T-helper 1 cell treated with Interleukin-12 subunit alpha and Interleukin-12 subunit beta and Interleukin-4 antibody, amounts not matched to agents 30 μg/mL and 1 μg/mL, for 36 hours (primary cell): ENCODE data around the gene CHN1.

Source experiments
- H3K27ac Mint-ChIP-seq: one replicate; pipeline ENCODE4 v1.8.0; 2021; ENCODE audit warnings: mild to moderate bottlenecking, mixed read lengths
- H3K27me3 Mint-ChIP-seq: one replicate; pipeline ENCODE4 v1.8.0; 2021; ENCODE audit warnings: low read depth, mixed read lengths
- H3K36me3 Mint-ChIP-seq: one replicate; pipeline ENCODE4 v1.8.0; 2021; ENCODE audit warnings: low read depth, mixed read lengths
- H3K4me1 Mint-ChIP-seq: one replicate; pipeline ENCODE4 v1.8.0; 2021; ENCODE audit warnings: low read depth, mixed read lengths
- H3K4me3 Mint-ChIP-seq: one replicate; pipeline ENCODE4 v1.8.0; 2021; ENCODE audit warnings: mild to moderate bottlenecking, moderate library complexity, mixed read lengths
- H3K9me3 Mint-ChIP-seq: one replicate; pipeline ENCODE4 v1.8.0; 2021; ENCODE audit warnings: mixed read lengths

The CHN1 gene

DNA sequence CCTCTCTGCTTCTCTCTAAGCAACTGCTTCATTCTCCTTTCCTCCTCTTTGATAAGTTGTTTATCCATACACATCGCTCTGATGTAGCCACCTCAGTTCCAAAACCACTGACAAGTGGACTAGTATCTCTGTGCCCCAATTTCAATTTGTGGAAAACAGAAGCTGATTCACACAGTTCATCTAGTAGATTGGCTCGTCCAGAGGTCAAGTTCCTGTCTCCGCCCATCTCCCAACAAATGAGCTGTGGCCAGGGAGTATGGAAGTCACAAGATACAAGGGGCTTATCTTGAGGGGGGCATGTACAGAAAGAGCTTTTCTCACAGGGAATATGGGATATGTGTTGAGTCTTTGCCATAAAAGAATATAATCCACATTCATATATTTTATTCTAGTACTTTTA, 17.7 kb upstream of the CHN1 start:
- Mint-ChIP-seq H3K27me3 (peaks cover 4% of the 10 kb centered on the region), H3K4me3 (no peak overlapping the region), H3K9me3 (no peaks in the 10 kb centered on the region), H3K4me1 (no peaks in the 10 kb centered on the region), H3K27ac (no peak overlapping the region), H3K36me3 (no peaks in the 10 kb centered on the region)

DNA sequence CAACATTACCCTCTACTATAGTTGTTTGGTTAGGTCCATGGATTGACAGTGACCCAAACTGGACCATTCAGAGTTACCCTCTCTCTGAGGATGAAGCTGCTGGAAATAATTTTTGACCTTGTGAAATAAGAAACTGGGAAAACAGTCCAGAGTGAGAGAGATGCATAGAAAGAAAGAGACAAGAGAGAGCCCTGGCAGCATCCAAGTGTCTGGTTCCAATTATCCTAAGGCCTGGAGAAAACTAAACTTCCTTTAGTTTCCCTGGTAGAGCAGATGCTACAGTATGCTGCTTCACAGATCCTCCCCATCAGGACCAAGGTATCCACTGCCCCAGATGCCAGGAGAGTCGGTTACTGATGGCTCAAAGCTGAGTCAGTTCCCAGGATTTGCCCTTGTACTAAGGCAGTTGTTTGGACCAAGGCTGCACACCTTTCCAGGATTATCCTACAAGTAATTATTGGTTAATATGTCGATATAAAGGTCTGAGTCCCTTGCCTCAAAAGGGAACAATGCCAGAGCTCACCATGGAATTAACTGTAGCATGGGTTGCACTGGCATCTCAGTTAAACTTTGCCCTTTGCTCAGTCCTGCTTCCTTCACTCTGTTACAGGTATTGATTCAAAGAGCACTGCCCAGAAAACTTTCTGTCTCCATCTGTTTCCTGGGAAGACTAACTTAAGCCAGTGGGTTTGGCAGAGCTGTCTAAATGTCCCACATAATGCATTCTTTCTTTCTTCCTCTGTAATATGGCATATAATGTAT, 14.6 kb upstream of the CHN1 start:
- Mint-ChIP-seq H3K27me3 (peaks cover 4% of the 10 kb centered on the region), H3K36me3 (no peaks in the 10 kb centered on the region), H3K9me3 (peaks cover 4% of the 10 kb centered on the region), H3K4me3 (no peak overlapping the region), H3K27ac (no peak overlapping the region), H3K4me1 (no peaks in the 10 kb centered on the region)

DNA sequence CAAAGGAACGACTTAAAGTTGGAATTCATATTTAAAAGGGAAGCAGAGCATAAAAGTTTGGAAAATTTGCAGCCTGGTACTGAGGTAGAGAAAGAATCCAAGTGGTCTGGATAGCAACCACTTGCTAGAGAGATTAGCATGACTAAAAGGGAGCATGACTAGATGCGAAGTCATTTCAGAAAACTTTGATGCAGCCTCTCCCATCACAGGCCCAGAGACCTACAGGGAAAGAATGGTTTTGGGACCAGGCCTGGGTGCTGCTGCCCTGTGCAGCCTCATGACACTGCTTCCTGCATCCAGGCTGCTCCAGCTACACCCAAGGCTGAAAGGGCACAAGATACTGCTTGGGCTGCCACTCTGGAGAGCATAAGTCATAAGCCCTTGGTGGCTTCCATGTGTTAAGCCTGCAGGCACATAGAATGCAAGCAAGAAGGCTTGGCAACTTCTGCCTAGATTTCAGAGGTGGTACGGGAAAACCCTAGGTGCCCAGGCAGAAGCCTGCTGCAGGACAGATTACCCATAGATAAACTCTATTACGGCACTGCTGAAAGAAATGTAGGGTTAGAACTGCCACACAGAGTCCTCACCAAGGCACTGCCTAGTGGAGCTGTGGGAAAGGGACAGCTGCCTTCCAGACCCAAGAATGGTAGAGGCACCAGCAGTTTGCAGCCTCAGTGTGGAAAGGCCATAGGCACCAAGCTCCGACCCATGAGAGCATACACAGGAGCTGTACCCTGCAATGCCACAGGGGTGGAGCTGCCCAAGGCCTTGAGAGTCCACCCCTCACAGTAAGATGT, 12.6 kb upstream of the CHN1 start:
- Mint-ChIP-seq H3K27me3 (peaks cover 4% of the 10 kb centered on the region), H3K4me3 (no peak overlapping the region), H3K27ac (no peak overlapping the region), H3K4me1 (no peaks in the 10 kb centered on the region), H3K36me3 (peaks cover 1% of the 10 kb centered on the region), H3K9me3 (peaks cover 14% of the 10 kb centered on the region)

DNA sequence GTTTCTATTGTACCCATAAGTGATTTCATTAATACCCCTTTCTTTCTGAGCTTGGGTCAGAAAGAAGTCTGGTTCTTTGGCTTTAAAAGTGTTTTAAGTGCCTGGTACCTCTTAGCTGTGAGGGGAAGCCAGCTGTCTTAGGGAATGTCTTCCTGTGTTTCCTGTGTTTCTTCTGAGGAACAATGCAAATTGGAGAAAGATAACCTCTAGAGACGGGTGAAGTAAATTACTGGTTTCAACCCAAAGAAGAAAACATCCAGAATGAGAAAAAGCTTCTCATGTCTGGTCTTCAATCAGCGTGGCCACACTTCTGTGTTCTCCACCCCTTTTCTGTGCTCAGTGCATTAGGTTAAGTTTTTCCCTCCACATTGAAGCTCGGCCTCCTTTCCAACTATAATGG, 10.2 kb upstream of the CHN1 start:
- peaks cover 1% of the 10 kb centered on the region for H3K36me3 Mint-ChIP-seq
- peaks cover 1% of the 10 kb centered on the region for H3K4me1 Mint-ChIP-seq
- H3K27ac Mint-ChIP-seq = no peak overlapping the region
- H3K4me3 Mint-ChIP-seq = no peak overlapping the region
- peaks cover 14% of the 10 kb centered on the region for H3K9me3 Mint-ChIP-seq
- peaks cover 17% of the 10 kb centered on the region for H3K27me3 Mint-ChIP-seq

DNA sequence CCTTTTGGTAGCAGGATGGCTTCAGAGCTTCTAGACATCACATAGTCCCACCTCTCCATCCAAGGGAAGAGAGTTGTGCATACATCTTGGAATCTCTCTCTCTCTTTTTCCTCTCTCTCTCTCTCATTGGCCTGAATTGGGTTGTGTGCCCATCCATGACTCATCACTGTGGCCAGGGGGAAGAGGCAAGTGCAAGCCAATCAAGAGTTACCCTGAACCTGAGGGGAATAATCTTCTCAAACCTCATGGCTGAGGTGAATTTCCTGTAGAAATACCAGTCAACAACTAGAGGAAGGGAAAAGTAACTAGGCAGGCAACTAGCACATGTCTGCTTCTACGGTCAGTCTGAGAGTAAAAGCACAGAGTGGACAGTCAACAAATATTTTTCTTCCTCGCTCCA, 7.3 kb upstream of the CHN1 start:
- Mint-ChIP-seq H3K27me3 (peaks cover 29% of the 10 kb centered on the region), H3K36me3 (peaks cover 1% of the 10 kb centered on the region), H3K9me3 (peaks cover 14% of the 10 kb centered on the region)

DNA sequence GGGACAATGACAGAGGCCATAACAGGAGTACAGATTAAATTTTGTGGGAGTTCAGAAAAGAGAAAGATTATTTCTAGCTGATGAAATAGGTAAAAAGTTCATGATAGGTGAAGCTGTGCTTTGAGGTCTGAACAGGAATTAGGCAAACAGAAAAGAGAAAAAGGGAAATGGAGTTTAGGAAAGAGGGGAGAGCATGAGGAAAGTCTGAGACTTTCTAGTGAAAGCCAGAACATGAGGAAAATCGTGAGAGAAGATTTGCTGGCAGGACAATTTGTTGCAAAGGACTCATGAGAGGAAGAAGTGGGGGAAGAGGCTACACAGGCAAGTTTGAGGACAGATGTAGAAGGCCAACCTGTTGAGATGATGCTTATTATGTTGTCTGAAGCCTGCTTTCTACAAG, 6.3 kb upstream of the CHN1 start:
- Mint-ChIP-seq H3K9me3 (peaks cover 14% of the 10 kb centered on the region), H3K4me1 (peaks cover 1% of the 10 kb centered on the region), H3K36me3 (peaks cover 1% of the 10 kb centered on the region), H3K4me3 (no peak overlapping the region), H3K27ac (no peak overlapping the region), H3K27me3 (peaks cover 39% of the 10 kb centered on the region)

More for the DNA sequence above, 7.3 kb upstream of the CHN1 start:
- Mint-ChIP-seq H3K4me3 (no peak overlapping the region), H3K4me1 (peaks cover 1% of the 10 kb centered on the region), H3K27ac (no peak overlapping the region)

DNA sequence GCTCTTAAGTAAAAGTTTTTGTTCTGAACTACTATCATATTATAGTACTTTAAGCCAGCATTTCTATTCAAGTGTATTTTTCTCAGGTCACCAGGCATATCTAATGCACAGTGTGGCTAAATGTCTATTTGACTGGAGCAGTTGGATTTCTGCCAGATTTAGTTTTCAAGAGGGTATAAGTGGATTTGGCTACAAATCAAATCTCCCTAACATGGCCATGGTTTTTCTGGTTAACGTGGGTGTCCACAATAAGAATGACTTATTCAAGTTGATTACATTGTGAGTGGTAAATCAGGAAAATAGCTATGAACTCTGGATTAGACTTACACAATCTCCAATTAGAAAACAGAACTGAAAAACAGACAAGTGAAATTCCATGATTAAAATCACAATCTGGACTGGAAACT, 5.7 kb upstream of the CHN1 start:
- peaks cover 1% of the 10 kb centered on the region for H3K36me3 Mint-ChIP-seq
- no peak overlapping the region for H3K27ac Mint-ChIP-seq
- H3K9me3 Mint-ChIP-seq = peaks cover 14% of the 10 kb centered on the region
- peaks cover 4% of the 10 kb centered on the region for H3K4me1 Mint-ChIP-seq
- H3K4me3 Mint-ChIP-seq = no peak overlapping the region
- H3K27me3 Mint-ChIP-seq = peaks cover 46% of the 10 kb centered on the region

DNA sequence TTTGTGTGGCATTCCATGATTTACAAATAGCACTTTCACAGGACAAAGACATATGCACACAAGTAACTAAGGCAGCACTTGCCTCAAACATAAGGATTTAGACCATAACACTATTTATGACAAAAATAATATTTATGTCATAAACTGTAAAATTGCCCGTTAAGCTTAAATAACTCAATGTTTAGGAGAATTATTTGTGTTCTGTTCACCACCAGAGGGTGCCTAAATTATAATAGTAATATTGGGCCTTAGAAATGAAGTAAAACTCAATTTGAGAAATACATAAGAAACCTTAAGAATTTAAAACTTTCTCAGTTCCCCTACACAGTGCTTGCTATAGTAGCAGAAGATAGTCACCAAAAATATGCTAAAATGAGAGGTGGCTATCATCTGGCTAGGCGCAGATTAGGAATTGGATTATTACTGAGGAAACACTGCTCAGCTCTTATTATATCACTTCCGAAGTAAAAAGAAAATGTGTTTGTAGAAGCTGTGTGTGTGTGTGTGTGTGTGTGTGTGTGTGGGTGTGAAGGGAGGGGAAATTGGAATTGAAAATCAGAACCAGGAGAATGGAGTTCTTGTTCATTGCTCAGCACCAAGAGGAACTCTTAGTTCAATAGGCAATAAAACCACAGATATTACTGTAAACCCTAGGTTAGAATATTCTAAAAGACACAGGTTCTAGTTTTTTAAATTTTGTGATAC, 4.9 kb upstream of the CHN1 start:
- H3K4me3 Mint-ChIP-seq = no peak overlapping the region
- no peak overlapping the region for H3K27ac Mint-ChIP-seq
- peaks cover 1% of the 10 kb centered on the region for H3K36me3 Mint-ChIP-seq
- H3K9me3 Mint-ChIP-seq = peaks cover 13% of the 10 kb centered on the region
- peaks cover 52% of the 10 kb centered on the region for H3K27me3 Mint-ChIP-seq
- peaks cover 4% of the 10 kb centered on the region for H3K4me1 Mint-ChIP-seq

DNA sequence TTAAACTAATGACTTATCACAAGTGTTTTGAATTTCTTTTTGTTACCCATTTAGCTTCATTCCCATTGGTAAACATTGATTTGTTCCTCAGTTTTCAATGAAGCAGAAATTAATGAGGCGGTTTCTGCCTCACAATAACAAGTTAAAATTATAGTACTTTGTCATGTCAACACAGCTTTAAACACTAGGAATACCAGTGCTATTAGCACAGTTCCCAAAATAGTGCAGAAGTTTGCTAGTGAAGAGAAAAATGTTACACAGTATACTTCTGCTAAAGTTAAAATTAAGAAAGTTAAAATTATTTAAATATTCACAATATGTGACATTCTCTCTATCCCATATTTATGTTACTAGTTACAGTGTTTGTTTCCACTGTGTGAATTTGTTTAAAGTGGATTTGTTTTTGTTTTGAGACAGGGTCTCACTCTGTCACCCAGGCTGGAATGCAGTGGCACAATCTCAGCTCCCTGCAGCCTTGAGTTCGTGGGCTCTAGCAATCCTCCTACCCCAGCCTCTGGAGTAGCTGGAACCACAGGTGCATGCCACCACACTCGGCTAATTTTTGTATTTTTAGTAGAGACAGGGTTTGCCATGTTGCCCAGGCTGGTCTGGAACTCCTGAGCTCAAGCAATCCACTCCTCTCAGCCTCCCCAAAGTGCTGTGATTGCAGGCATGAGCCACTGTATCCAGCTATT, 3.8 kb upstream of the CHN1 start:
- Mint-ChIP-seq H3K36me3 (peaks cover 1% of the 10 kb centered on the region), H3K4me3 (no peak overlapping the region), H3K4me1 (peaks cover 6% of the 10 kb centered on the region), H3K27me3 (peaks cover 58% of the 10 kb centered on the region), H3K9me3 (peaks cover 4% of the 10 kb centered on the region), H3K27ac (no peak overlapping the region)

DNA sequence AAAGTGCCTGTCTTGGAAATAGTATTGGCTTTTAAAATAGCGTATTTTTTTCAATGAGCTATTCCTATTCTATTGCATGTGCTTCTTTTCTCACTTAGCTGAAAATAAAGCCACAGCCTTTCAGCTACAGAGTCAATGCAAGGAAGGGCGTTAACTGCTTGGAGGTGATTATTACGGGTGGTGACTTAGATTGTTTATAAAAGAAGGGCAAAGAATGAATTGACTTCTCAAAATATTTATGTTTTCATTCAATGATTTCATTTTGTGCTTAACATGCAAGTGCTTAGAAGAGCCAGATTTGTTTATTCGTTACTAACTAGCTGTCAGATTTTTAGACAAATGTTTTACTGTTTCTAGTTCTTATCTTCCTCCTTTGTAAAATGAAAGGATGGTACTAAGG, 2.8 kb upstream of the CHN1 start:
- no peak overlapping the region for H3K4me3 Mint-ChIP-seq
- no peak overlapping the region for H3K27ac Mint-ChIP-seq
- H3K4me1 Mint-ChIP-seq = peaks cover 6% of the 10 kb centered on the region
- H3K27me3 Mint-ChIP-seq = peaks cover 64% of the 10 kb centered on the region
- H3K9me3 Mint-ChIP-seq = no peaks in the 10 kb centered on the region
- no peaks in the 10 kb centered on the region for H3K36me3 Mint-ChIP-seq

DNA sequence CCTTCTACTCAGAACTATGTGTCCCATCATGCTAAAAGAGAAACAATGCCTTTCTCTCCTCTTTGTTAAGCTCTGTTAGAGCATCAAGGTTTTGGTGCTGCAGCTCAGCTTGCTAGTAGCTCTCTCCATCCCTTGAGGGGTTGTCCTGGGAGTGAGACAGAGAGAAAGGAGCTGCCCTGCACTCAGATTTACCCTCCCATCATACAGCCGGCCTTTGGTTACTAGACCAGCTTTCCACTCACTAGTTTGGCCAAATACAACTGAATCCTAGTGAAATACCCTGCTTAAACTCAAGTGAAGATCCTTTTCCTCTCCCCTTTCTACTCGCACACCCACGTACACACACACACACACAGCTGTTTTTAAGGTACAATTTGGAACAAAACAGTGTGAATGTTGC, 2.3 kb upstream of the CHN1 start:
- Mint-ChIP-seq H3K27me3 (peaks cover 65% of the 10 kb centered on the region), H3K27ac (no peak overlapping the region), H3K9me3 (no peaks in the 10 kb centered on the region), H3K4me1 (peaks cover 6% of the 10 kb centered on the region), H3K4me3 (no peak overlapping the region), H3K36me3 (no peaks in the 10 kb centered on the region)

DNA sequence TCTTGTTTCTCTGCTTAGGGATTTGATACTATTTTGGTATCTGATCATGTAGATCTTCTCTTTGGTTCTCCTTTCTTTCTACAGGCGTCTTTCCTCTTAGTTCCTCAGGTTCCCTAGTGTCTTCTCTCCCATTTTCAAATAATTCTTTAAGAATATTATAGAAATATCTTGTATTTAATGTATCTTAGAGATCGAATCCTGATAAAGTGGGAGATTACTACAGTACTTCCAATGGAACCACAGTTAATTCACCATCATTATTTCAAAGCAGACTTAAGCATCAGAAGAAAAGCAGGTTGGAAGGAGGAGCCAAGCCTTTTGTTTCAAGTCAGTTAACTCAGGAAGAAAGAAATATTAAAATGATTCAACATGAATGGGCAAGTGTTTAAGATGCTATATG, 1.1 kb upstream of the CHN1 start:
- no peaks in the 10 kb centered on the region for H3K36me3 Mint-ChIP-seq
- peak overlapping the region; percentile 73 for H3K4me3 Mint-ChIP-seq
- H3K9me3 Mint-ChIP-seq = no peaks in the 10 kb centered on the region
- no peak overlapping the region for H3K27ac Mint-ChIP-seq
- H3K4me1 Mint-ChIP-seq = peaks cover 5% of the 10 kb centered on the region
- peaks cover 72% of the 10 kb centered on the region for H3K27me3 Mint-ChIP-seq

DNA sequence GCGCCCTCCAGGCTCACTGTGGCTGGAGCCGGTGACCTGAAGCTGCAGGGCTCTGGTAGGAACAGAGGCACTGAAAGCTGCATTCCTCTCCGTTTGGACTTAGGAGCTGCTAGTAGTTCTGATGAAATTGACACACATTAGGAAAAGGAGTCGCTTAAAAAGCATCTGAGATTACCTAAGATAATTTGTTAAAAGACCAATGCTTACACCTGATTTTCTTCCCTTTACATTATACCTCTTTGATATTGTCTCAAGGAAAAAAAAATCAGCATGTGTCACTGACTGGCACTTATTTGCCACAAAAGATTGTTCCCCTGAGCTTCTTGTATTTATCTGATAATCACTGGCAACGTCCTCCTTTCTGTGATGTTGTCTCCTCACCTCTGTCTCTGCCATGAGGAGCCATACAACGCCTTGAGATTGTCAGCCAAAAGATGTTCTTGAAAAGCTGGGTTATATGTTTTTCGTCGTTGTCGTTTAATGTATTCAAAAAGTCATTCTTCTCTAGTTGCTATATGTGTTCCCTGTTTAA, 618 bp upstream of the CHN1 start:
- H3K27me3 Mint-ChIP-seq = peaks cover 72% of the 10 kb centered on the region
- H3K9me3 Mint-ChIP-seq = no peaks in the 10 kb centered on the region
- no peak overlapping the region for H3K27ac Mint-ChIP-seq
- peaks cover 5% of the 10 kb centered on the region for H3K4me1 Mint-ChIP-seq
- H3K36me3 Mint-ChIP-seq = no peaks in the 10 kb centered on the region
- peak overlapping the region; percentile 73 for H3K4me3 Mint-ChIP-seq

DNA sequence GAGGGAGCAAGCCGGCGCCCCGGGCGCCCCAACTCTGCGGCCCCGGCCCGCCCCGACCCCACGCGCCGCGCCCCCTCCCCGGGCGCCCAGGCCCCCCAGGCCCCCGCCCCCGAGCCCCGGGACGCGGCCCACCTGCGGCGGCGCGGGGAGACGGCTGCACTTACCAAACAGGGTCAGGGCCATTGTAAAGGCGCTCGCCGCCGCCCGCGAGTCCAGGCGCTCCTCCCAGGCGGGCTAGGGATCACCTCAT, 526 bp downstream of the CHN1 start:
- peaks cover 68% of the 10 kb centered on the region for H3K27me3 Mint-ChIP-seq
- H3K9me3 Mint-ChIP-seq = no peaks in the 10 kb centered on the region
- H3K4me3 Mint-ChIP-seq = peak overlapping the region; percentile 84
- no peaks in the 10 kb centered on the region for H3K36me3 Mint-ChIP-seq
- H3K4me1 Mint-ChIP-seq = peaks cover 5% of the 10 kb centered on the region
- H3K27ac Mint-ChIP-seq = no peak overlapping the region
